ENCODE results near the gene CLDN9.

GRCh38 chr16:3000540-3000939, 12.2 kb upstream of the CLDN9 start:
- no peak for TF ChIP-seq CTCF (IDR thresholded peaks at IDR 0.05)
- no peak for TF ChIP-seq POLR2AphosphoS5 (IDR thresholded peaks at IDR 0.05; ENCODE audit: insufficient read depth in 1 of 2, low read depth in 1 of 2)
- no peak for TF ChIP-seq POLR2A (IDR thresholded peaks at IDR 0.05)
